ENCODE results near the gene COL5A3. TPM values are rescaled to one million over a fixed set of nuclear protein-coding genes. Genes with fewer than 3 reads are reported as not detected.

The COL5A3 gene
- total RNA-seq, 4 donors from 2014 or later = 3.7 to 7.4 (median 5.2) TPM

GRCh38 chr19:9935506-9936325 lies 74.6 kb downstream of the COL5A3 start:
- peaks cover 0 to 66% (median 2%) of the 10 kb centered on the region in 4 donors for H3K27me3 ChIP-seq
- 0 to 2% methylated on average over 13 to 14 of the region's 44 CpGs for WGBS, 2 donors
- H3K9me3 ChIP-seq = no peaks in the 10 kb centered on the region
- intact Hi-C loops (cut with DNase I) = no loop called here
- peaks cover 19 to 43% (median 27%) of the 10 kb centered on the region in 3 donors for H3K4me1 ChIP-seq
- peak overlapping the region; percentile 19 to 65 (median 38) for H3K27ac ChIP-seq
- peak overlapping the region; percentile 36 to 67 (median 46) for H3K4me3 ChIP-seq
- no peak for DNase-seq
- H3K36me3 ChIP-seq = no peaks in the 10 kb centered on the region
- TF ChIP-seq CTCF (IDR thresholded peaks at IDR 0.05) (no peak), POLR2A (IDR thresholded peaks at IDR 0.05) (no peak)

- Histone ChIP-seq H3K4me3 (peak overlapping the region in 1 of 4 donors; percentile 28), H3K27ac (peak overlapping the region; percentile 31 to 52 (median 45)), H3K4me1 (peaks cover 19 to 45% (median 27%) of the 10 kb centered on the region in 3 donors), H3K27me3 (peaks cover 0 to 66% (median 2%) of the 10 kb centered on the region in 4 donors), H3K36me3 (no peaks in the 10 kb centered on the region), H3K9me3 (no peaks in the 10 kb centered on the region)
- WGBS, 2 donors = 10 to 14% methylated on average over 8 to 23 of the region's 23 CpGs
- DNase-seq = no peak
- TF ChIP-seq CTCF (IDR thresholded peaks at IDR 0.05) (peak; percentile 72 to 98 (median 89)), POLR2A (IDR thresholded peaks at IDR 0.05) (no peak)
- intact Hi-C loops (cut with DNase I) = loop anchor here (5.0 kb wide), 2 partner anchors 318 to 463 kb away; partner anchors contain the start of gene MRPL4
Observed at GRCh38 chr19:9934132-9934950, 76.0 kb downstream of the COL5A3 start.

GRCh38 chr19:9932835-9933234 lies 77.5 kb downstream of the COL5A3 start:
- Histone ChIP-seq H3K27me3 (peaks cover 0 to 66% (median 2%) of the 10 kb centered on the region in 4 donors), H3K9me3 (no peaks in the 10 kb centered on the region), H3K4me1 (peaks cover 19 to 45% (median 27%) of the 10 kb centered on the region in 3 donors), H3K4me3 (no peak overlapping the region), H3K36me3 (no peaks in the 10 kb centered on the region), H3K27ac (no peak overlapping the region)
- 81 to 90% methylated on average over 4 of the region's 4 CpGs for WGBS, 2 donors
- intact Hi-C loops (cut with DNase I) = loop anchor here (2.0 to 5.0 kb wide), 3 partner anchors 96 to 464 kb away; partner anchors contain the start of gene MRPL4
- no peak for DNase-seq
- no peak for TF ChIP-seq POLR2A (IDR thresholded peaks at IDR 0.05)
- TF ChIP-seq CTCF (IDR thresholded peaks at IDR 0.05) = no peak

- intact Hi-C loops (cut with DNase I) = loop anchor here (2.0 to 5.0 kb wide), 3 partner anchors 97 to 466 kb away; partner anchors contain the start of gene MRPL4
- peaks cover 0 to 55% (median under 1%) of the 10 kb centered on the region in 4 donors for H3K27me3 ChIP-seq
- H3K4me3 ChIP-seq = no peak overlapping the region
- TF ChIP-seq POLR2A (IDR thresholded peaks at IDR 0.05) (no peak), CTCF (IDR thresholded peaks at IDR 0.05) (no peak)
- no peak overlapping the region for H3K27ac ChIP-seq
- peaks cover 16 to 40% (median 24%) of the 10 kb centered on the region in 3 donors for H3K4me1 ChIP-seq
- WGBS, 2 donors = 67 to 100% methylated on average over 1 of the region's 1 CpG
- H3K36me3 ChIP-seq = no peaks in the 10 kb centered on the region
- DNase-seq = no peak
- no peaks in the 10 kb centered on the region for H3K9me3 ChIP-seq
Observed at GRCh38 chr19:9931629-9932028, 78.7 kb downstream of the COL5A3 start.

Data from esophagus squamous epithelium (tissue), 5 donors.